Ishikawa (cell line): ENCODE results near the gene VAPB.

Experiments used
- CEBPB ChIP-seq: IDR thresholded peaks from 2 replicates; pipeline ENCODE4 v1.6.1; 2012
- CREB1 ChIP-seq: IDR thresholded peaks from 2 replicates; pipeline ENCODE4 v1.6.1; 2012; ENCODE audit warnings: low read depth
- EGR1 ChIP-seq: IDR thresholded peaks from 2 replicates; pipeline ENCODE4 v1.6.1; 2012
- EP300 ChIP-seq: IDR thresholded peaks from 2 replicates; pipeline ENCODE4 v1.6.1; 2012; ENCODE audit warnings: borderline replicate concordance
- FOXM1 ChIP-seq: IDR thresholded peaks from 2 replicates; pipeline ENCODE4 v1.6.1; 2012; ENCODE audit warnings: low read depth, borderline replicate concordance
- NFIC ChIP-seq: IDR thresholded peaks from 2 replicates; pipeline ENCODE4 v1.6.1; 2012
- RAD21 ChIP-seq: IDR thresholded peaks from 2 replicates; pipeline ENCODE4 v1.6.1; 2012; ENCODE audit warnings: low read depth
- TAF1 ChIP-seq: IDR thresholded peaks from 2 replicates; pipeline ENCODE4 v1.6.1; 2012; ENCODE audit warnings: low read depth, mild to moderate bottlenecking
- TCF12 ChIP-seq: IDR thresholded peaks from 2 replicates; pipeline ENCODE4 v1.6.1; 2012; ENCODE audit warnings: low read depth
- TEAD4 ChIP-seq: IDR thresholded peaks from 2 replicates; pipeline ENCODE4 v1.6.1; 2012
- YY1 ChIP-seq: IDR thresholded peaks from 2 replicates; pipeline ENCODE4 v1.6.1; 2012; ENCODE audit warnings: low read depth
- ZBTB7A ChIP-seq: IDR thresholded peaks from 2 replicates; pipeline ENCODE4 v1.6.1; 2012; ENCODE audit warnings: low read depth
- TF ChIP-seq, protein P1 (sequence below): IDR thresholded peaks from 2 replicates; pipeline ENCODE4 v1.6.1; 2012; ENCODE audit warnings: low read depth, mild to moderate bottlenecking
- TF ChIP-seq, protein P2 (sequence below): IDR thresholded peaks from 2 replicates; pipeline ENCODE4 v1.6.1; 2012
- TF ChIP-seq, protein P3 (sequence below): IDR thresholded peaks from 2 replicates; pipeline ENCODE4 v1.6.1; 2012

VAPB gene

DNA sequence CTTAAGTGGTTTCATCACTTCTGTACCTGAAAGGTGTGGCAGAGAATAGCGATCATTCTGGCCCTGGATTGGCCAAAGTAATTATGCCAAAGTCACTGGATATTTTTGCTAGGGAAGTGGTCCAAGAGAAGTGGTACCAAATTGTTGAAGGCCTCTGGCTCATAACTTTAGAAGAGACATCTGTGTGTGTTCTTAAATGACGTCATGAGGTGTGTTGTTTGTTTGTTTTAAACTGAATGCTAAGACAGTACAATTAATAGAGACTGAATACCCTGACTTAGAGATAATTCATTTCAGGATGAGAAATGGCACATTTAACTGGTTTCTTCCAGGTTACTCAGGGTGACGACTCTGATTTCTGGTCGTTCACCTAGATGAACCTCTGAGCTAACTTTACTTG lies 3.3 kb downstream of the VAPB start:
- TF ChIP-seq CEBPB (no peak), ZBTB7A (no peak), TCF12 (no peak), YY1 (no peak), RAD21 (no peak), TEAD4 (no peak), NFIC (no peak), CREB1 (no peak), EP300 (no peak), TAF1 (no peak), EGR1 (no peak), FOXM1 (no peak)
- TF ChIP-seq, protein P1, sequence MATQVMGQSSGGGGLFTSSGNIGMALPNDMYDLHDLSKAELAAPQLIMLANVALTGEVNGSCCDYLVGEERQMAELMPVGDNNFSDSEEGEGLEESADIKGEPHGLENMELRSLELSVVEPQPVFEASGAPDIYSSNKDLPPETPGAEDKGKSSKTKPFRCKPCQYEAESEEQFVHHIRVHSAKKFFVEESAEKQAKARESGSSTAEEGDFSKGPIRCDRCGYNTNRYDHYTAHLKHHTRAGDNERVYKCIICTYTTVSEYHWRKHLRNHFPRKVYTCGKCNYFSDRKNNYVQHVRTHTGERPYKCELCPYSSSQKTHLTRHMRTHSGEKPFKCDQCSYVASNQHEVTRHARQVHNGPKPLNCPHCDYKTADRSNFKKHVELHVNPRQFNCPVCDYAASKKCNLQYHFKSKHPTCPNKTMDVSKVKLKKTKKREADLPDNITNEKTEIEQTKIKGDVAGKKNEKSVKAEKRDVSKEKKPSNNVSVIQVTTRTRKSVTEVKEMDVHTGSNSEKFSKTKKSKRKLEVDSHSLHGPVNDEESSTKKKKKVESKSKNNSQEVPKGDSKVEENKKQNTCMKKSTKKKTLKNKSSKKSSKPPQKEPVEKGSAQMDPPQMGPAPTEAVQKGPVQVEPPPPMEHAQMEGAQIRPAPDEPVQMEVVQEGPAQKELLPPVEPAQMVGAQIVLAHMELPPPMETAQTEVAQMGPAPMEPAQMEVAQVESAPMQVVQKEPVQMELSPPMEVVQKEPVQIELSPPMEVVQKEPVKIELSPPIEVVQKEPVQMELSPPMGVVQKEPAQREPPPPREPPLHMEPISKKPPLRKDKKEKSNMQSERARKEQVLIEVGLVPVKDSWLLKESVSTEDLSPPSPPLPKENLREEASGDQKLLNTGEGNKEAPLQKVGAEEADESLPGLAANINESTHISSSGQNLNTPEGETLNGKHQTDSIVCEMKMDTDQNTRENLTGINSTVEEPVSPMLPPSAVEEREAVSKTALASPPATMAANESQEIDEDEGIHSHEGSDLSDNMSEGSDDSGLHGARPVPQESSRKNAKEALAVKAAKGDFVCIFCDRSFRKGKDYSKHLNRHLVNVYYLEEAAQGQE = no peak
- TF ChIP-seq, protein P2, sequence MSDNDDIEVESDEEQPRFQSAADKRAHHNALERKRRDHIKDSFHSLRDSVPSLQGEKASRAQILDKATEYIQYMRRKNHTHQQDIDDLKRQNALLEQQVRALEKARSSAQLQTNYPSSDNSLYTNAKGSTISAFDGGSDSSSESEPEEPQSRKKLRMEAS = no peak
- TF ChIP-seq, protein P3, sequence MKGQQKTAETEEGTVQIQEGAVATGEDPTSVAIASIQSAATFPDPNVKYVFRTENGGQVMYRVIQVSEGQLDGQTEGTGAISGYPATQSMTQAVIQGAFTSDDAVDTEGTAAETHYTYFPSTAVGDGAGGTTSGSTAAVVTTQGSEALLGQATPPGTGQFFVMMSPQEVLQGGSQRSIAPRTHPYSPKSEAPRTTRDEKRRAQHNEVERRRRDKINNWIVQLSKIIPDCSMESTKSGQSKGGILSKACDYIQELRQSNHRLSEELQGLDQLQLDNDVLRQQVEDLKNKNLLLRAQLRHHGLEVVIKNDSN = no peak

- TF ChIP-seq NFIC = no peak
- TF ChIP-seq CREB1 = no peak
- no peak for TF ChIP-seq TCF12
- no peak for TF ChIP-seq EGR1
- TF ChIP-seq RAD21 = no peak
- TF ChIP-seq, protein P2 = no peak
- TF ChIP-seq FOXM1 = no peak
- no peak for TF ChIP-seq TEAD4
- TF ChIP-seq EP300 = no peak
- TF ChIP-seq YY1 = no peak
- TF ChIP-seq, protein P3 = no peak
- TF ChIP-seq, protein P1 = no peak
- no peak for TF ChIP-seq CEBPB
- no peak for TF ChIP-seq ZBTB7A
- no peak for TF ChIP-seq TAF1
These were observed 4.3 kb downstream of the VAPB start for GRCh38 chr20:58393299-58393698.

DNA sequence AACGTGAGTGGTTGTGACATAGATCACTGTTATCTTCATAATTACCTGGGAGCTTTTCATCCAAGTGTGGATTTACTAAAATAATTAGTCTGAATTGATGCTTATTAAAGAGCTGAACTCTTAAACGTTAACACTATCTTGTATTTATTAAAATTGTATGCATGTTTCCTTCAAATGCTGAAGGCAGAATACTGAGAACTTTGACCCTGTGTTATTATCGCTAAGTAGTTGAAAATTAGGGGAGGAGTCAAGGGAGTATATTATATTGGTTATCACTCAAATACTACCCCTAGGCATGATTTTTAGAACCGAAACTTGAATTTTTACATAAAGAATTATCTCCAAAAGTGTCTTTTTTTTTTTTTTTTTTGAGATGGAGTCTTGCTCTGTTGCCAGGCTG lies 5.8 kb downstream of the VAPB start:
- TF ChIP-seq ZBTB7A (no peak), YY1 (no peak), EGR1 (no peak), TCF12 (no peak), FOXM1 (no peak), RAD21 (no peak), TAF1 (no peak), CEBPB (no peak)
- TF ChIP-seq, protein P3 = no peak

- TF ChIP-seq TCF12 = no peak
- no peak for TF ChIP-seq TAF1
- TF ChIP-seq CEBPB = no peak
- no peak for TF ChIP-seq TEAD4
- TF ChIP-seq CREB1 = no peak
- no peak for TF ChIP-seq EGR1
These were observed 6.6 kb downstream of the VAPB start for GRCh38 chr20:58395604-58396003.

DNA sequence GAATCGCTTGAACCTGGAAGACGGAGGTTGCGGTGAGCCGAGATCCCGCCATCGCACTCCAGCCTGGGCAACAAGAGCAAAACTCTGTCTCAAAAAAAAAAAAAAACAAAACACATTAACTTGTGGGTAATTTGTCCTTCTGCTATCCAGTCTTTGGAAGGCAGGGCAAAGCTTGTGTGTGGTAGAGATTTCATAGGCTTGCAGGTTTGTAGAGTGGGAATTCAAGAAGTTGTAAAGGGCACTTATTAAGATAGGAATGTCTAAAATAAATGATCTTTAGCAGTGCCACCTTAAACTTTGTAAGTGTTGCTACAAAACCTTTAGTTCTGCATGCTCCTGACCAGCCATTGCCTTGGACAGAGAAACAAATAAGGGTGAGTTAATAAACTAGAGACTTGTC lies 8.4 kb downstream of the VAPB start:
- TF ChIP-seq YY1 = no peak
- TF ChIP-seq TEAD4 = no peak
- no peak for TF ChIP-seq TCF12
- no peak for TF ChIP-seq NFIC

DNA sequence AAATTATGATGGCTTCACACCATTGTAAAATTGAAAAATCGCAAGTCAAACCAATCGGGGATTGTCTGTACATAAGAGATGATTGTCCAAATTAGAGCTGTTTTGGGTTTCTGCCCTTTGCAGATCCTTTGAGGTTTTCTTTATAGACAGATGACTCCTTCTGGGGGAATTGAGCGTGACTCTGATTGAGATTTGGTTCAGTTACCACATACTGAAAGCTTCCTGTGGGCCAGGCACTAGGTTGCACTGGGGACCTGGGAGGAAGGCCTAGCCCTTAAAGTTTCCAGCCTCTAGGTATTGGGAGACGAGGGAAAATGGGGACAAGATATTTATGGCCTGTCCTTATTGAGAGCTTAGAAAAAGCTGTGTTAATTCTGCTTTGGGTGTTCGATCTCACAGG lies 9.2 kb downstream of the VAPB start:
- TF ChIP-seq TCF12 = no peak
